H1 (cell line): ENCODE results near the gene RRAD. TPM values are rescaled to one million over a fixed set of nuclear protein-coding genes. Genes with fewer than 3 reads are reported as not detected.

Experiments used
- CTCF ChIA-PET: fragments of 300-600 bp; sonication (Branson Sonifier 250); formaldehyde crosslinking; loops from one replicate; lab custom pipeline; 2021; ENCODE audit not compliant: partially characterized antibody; lab: Charles Lee
- POLR2A ChIA-PET: fragments of 300-600 bp; sonication (Branson Sonifier 250); formaldehyde crosslinking; loops from one replicate; lab custom pipeline; 2021; ENCODE audit warnings: inconsistent platforms; ENCODE audit not compliant: partially characterized antibody; lab: Charles Lee
- DNase-seq, 2 experiments: peaks; one replicate each; pipeline versions ENCODE4 v3.0.0 to v3.0.0-alpha.2; 2010 to 2022; ENCODE audit warnings: low spot score in 2 of 2, low read depth in 1 of 2, mixed read lengths in 1 of 2
- FAIRE-seq: peaks from 2 replicates; lab custom pipeline; 2011; peaks lifted over from hg19 to GRCh38; lab: Jason Lieb, UNC
- H2AFZ ChIP-seq: 2 replicates; pipeline ENCODE4 v1.8.1; 2012; ENCODE audit warnings: low read length, inconsistent platforms
- H2AK5ac ChIP-seq: 2 replicates; pipeline ENCODE4 v1.6.1; 2013; ENCODE audit warnings: low read depth, low read length
- H2BK120ac ChIP-seq: replicated peaks from 2 replicates; pipeline ENCODE3; 2013; ENCODE audit warnings: low read depth, low read length, inconsistent platforms
- H2BK12ac ChIP-seq: 2 replicates; pipeline ENCODE4 v1.6.1; 2013; ENCODE audit warnings: low read depth, low read length
- H2BK15ac ChIP-seq: 2 replicates; pipeline ENCODE4 v1.6.1; 2013; ENCODE audit warnings: low read length
- H2BK20ac ChIP-seq: 2 replicates; pipeline ENCODE4 v1.6.1; 2013; ENCODE audit warnings: low read length
- H2BK5ac ChIP-seq: 2 replicates; pipeline ENCODE4 v1.6.1; 2013; ENCODE audit warnings: low read depth, low read length
- H3K14ac ChIP-seq: 2 replicates; pipeline ENCODE4 v1.6.1; 2013; ENCODE audit warnings: inconsistent platforms; ENCODE audit not compliant: insufficient read length
- H3K18ac ChIP-seq: 2 replicates; pipeline ENCODE4 v1.6.1; 2013; ENCODE audit warnings: low read length; ENCODE audit errors: extremely low read depth
- H3K23ac ChIP-seq: 2 replicates; pipeline ENCODE4 v1.6.1; 2013; ENCODE audit warnings: inconsistent platforms; ENCODE audit not compliant: insufficient read length
- H3K23me2 ChIP-seq: 2 replicates; pipeline ENCODE4 v1.6.1; 2013; ENCODE audit warnings: low read depth, low read length
- H3K27ac ChIP-seq: 2 replicates; pipeline ENCODE4 v1.6.1; 2011; ENCODE audit warnings: low read depth, low read length, inconsistent platforms
- H3K27me3 ChIP-seq, 4 experiments: replicated peaks in 1 of 4; 1 replicate in 1 of 4; 2 replicates in 3 of 4; pipeline versions ENCODE4 v1.6.1 to v1.8.1; 2011 to 2013; ENCODE audit warnings: low read length in 3 of 4, mild to moderate bottlenecking in 3 of 4, inconsistent platforms in 2 of 4, mixed read lengths in 2 of 4, moderate library complexity in 1 of 4; ENCODE audit not compliant: control insufficient read depth in 3 of 4, insufficient read depth in 3 of 4; ENCODE audit errors: extremely low read depth in 1 of 4
- H3K36me3 ChIP-seq, 4 experiments: 2 replicates each; pipeline versions ENCODE4 v1.6.1 to v1.8.1; 2011 to 2013; ENCODE audit warnings: mild to moderate bottlenecking in 4 of 4, low read length in 3 of 4, moderate library complexity in 2 of 4, control low read depth in 1 of 4, inconsistent platforms in 1 of 4; ENCODE audit not compliant: insufficient read depth in 4 of 4, control insufficient read depth in 2 of 4
- H3K4ac ChIP-seq: replicated peaks from 2 replicates; pipeline ENCODE3; 2013; ENCODE audit warnings: low read length, low read depth, mixed read lengths, inconsistent platforms; ENCODE audit not compliant: insufficient read length
- H3K4me1 ChIP-seq, 4 experiments: replicated peaks in 1 of 4; 1 replicate in 1 of 4; 2 replicates in 3 of 4; pipeline versions ENCODE4 v1.6.1 to v1.8.1; 2011 to 2013; ENCODE audit warnings: low read length in 3 of 4, inconsistent platforms in 2 of 4, mixed read lengths in 1 of 4; ENCODE audit not compliant: insufficient read depth in 4 of 4, control insufficient read depth in 3 of 4
- H3K4me2 ChIP-seq, 2 experiments: 2 replicates each; pipeline versions ENCODE4 v1.6.1 to v1.8.1; 2011 to 2013; ENCODE audit warnings: low read depth in 2 of 2, low read length in 2 of 2, control low read depth in 1 of 2, inconsistent platforms in 1 of 2, mild to moderate bottlenecking in 1 of 2; ENCODE audit not compliant: insufficient read depth in 1 of 2
- H3K4me3 ChIP-seq, 4 experiments: fragments of 200-600, 300-600 bp in 1 of 4; sonication (generic), shearing (Covaris generic), sonication (Bioruptor Twin) in 1 of 4; 2 replicates each; pipeline versions ENCODE4 v1.5.1 to v1.8.1; 2011 to 2016; ENCODE audit warnings: low read length in 4 of 4, low read depth in 3 of 4, control low read depth in 2 of 4, inconsistent platforms in 2 of 4, mild to moderate bottlenecking in 2 of 4, mixed read lengths in 1 of 4, moderate library complexity in 1 of 4; ENCODE audit not compliant: insufficient read depth in 2 of 4; ENCODE audit errors: extremely low read depth in 1 of 4
- H3K56ac ChIP-seq: replicated peaks from 2 replicates; pipeline ENCODE3; 2013; ENCODE audit warnings: low read depth, mild to moderate bottlenecking, mixed read lengths, low read length, inconsistent platforms; ENCODE audit not compliant: insufficient read length
- H3K79me1 ChIP-seq: 2 replicates; pipeline ENCODE4 v1.6.1; 2013; ENCODE audit warnings: low read depth, low read length, control low read depth
- H3K79me2 ChIP-seq, 2 experiments: 2 replicates each; pipeline versions ENCODE4 v1.6.1 to v1.8.1; 2012 to 2013; ENCODE audit warnings: low read length in 2 of 2, mild to moderate bottlenecking in 2 of 2, inconsistent platforms in 1 of 2; ENCODE audit not compliant: insufficient read depth in 2 of 2, control insufficient read depth in 1 of 2
- H3K9ac ChIP-seq, 4 experiments: replicated peaks in 1 of 4; 1 replicate in 1 of 4; 2 replicates in 3 of 4; pipeline versions ENCODE4 v1.6.1 to v1.8.1; 2011 to 2013; ENCODE audit warnings: low read depth in 3 of 4, low read length in 3 of 4, control low read depth in 2 of 4, mild to moderate bottlenecking in 2 of 4, moderate library complexity in 2 of 4, inconsistent platforms in 1 of 4; ENCODE audit errors: extremely low read depth in 1 of 4
- H3K9me3 ChIP-seq, 2 experiments: 2 replicates each; pipeline versions ENCODE4 v1.6.1 to v1.8.1; 2012 to 2013; ENCODE audit warnings: mild to moderate bottlenecking in 2 of 2, moderate library complexity in 2 of 2, control low read depth in 1 of 2, inconsistent platforms in 1 of 2, low read depth in 1 of 2, low read length in 1 of 2, mixed read lengths in 1 of 2; ENCODE audit not compliant: insufficient read depth in 2 of 2
- H4K20me1 ChIP-seq, 2 experiments: replicated peaks in 1 of 2; 2 replicates each; pipeline versions ENCODE3 to v1.8.1; 2011 to 2013; ENCODE audit warnings: inconsistent platforms in 2 of 2, low read length in 2 of 2, mild to moderate bottlenecking in 1 of 2; ENCODE audit not compliant: insufficient read depth in 2 of 2, control insufficient read depth in 1 of 2
- H4K5ac ChIP-seq: 2 replicates; pipeline ENCODE4 v1.6.1; 2013; ENCODE audit warnings: low read length, low read depth, mixed read lengths, inconsistent platforms; ENCODE audit not compliant: insufficient read length
- H4K8ac ChIP-seq: 2 replicates; pipeline ENCODE4 v1.8.0; 2013; ENCODE audit warnings: mild to moderate bottlenecking, moderate library complexity, low read length, inconsistent platforms; ENCODE audit not compliant: insufficient read depth; ENCODE audit errors: extremely low read depth
- H4K91ac ChIP-seq: replicated peaks from 2 replicates; pipeline ENCODE3; 2013; ENCODE audit warnings: low read length, mixed read lengths, inconsistent platforms; ENCODE audit not compliant: insufficient read length
- CBX5 ChIP-seq: fragments of 300-800, 300-1000 bp; sonication (generic); IDR thresholded peaks from 2 replicates; pipeline ENCODE4 v1.7.1; 2016; ENCODE audit warnings: antibody characterized with exemption, low read length, low read depth
- CTBP2 ChIP-seq: IDR thresholded peaks from 2 replicates; pipeline ENCODE4 v1.7.0; 2011; ENCODE audit warnings: borderline replicate concordance, mild to moderate bottlenecking, moderate library complexity, mixed read lengths, low read length; ENCODE audit not compliant: insufficient read depth, insufficient read length
- JUN ChIP-seq: IDR thresholded peaks from 2 replicates; pipeline ENCODE4 v1.6.1; 2011; ENCODE audit warnings: low read depth, mild to moderate bottlenecking, improper control_type of control experiment, low read length
- KDM4A ChIP-seq: IDR thresholded peaks from one replicate; pipeline ENCODE4 v1.7.1; 2012; ENCODE audit warnings: low read depth, mild to moderate bottlenecking, moderate library complexity, low read length, inconsistent platforms; ENCODE audit not compliant: severe bottlenecking
- POLR2AphosphoS5 ChIP-seq: IDR thresholded peaks from 2 replicates; pipeline ENCODE4 v1.6.1; 2011; ENCODE audit warnings: low read depth, low read length
- SIRT6 ChIP-seq: IDR thresholded peaks from one replicate; pipeline ENCODE4 v1.7.1; 2012; ENCODE audit warnings: low read length, inconsistent platforms
- SUZ12 ChIP-seq: fragments of 200-600 bp; sonication (generic); IDR thresholded peaks from 2 replicates; pipeline ENCODE4 v1.6.1; 2012; ENCODE audit warnings: mild to moderate bottlenecking, inconsistent platforms, low read length, moderate library complexity, mixed read lengths
- TAF7 ChIP-seq: optimal IDR thresholded peaks from 2 replicates; pipeline ENCODE3; 2011; ENCODE audit warnings: low read depth, mild to moderate bottlenecking, inconsistent platforms, low read length, moderate library complexity, borderline replicate concordance
- WGBS, 2 experiments: shearing (Covaris generic) in 1 of 2; methylation state at CpG; one replicate each; pipeline versions ENCODE4 v1.1.6 to v1.1.7; 2013 to 2015; ENCODE audit warnings: low lambda C conversion rate in 2 of 2, mixed read lengths in 2 of 2, inconsistent platforms in 1 of 2, low coverage in 1 of 2, missing lambda C conversion rate in 1 of 2; ENCODE audit not compliant: insufficient replicate concordance in 2 of 2, insufficient coverage in 1 of 2, insufficient read length in 1 of 2; ENCODE audit errors: extremely low coverage in 1 of 2, missing lambda C conversion rate in 1 of 2; 5-methylcytosine and 5-hydroxymethylcytosine counted together
- polyA plus RNA-seq, 7 experiments: library from polyadenylated mRNA; depleted of rRNA in 3 of 7; stranded (reverse) in 5 of 7; unstranded in 2 of 7; fragments of >200 nt in 5 of 7; fragments of 200-250 nt in 2 of 7; gene quantifications; 1 replicate in 5 of 7; 2 replicates in 1 of 7; 4 replicates in 1 of 7; pipeline versions ENCODE4 v1.2.1 to v1.2.3, GENCODE V29; 2011 to 2013; ENCODE audit warnings: missing spikeins in 2 of 7, mixed read lengths in 2 of 7
- total RNA-seq: library from RNA; stranded (reverse); fragmentation: NEBNext Ultra II Directional; extraction: Animal tissue kit (Norgen Biotek cat#: 25700); gene quantifications from 2 replicates; pipeline ENCODE4 v1.2.1, GENCODE V29; 2021
- TF ChIP-seq, protein P1 (sequence below): IDR thresholded peaks from 2 replicates; pipeline ENCODE4 v1.6.1; 2011; ENCODE audit warnings: low read length, improper control_type of control experiment
- TF ChIP-seq, protein P2 (sequence below): IDR thresholded peaks from 2 replicates; pipeline ENCODE4 v1.6.1; 2011; ENCODE audit warnings: low read depth, mild to moderate bottlenecking, low read length; ENCODE audit not compliant: insufficient read depth
- TF ChIP-seq, protein P3 (sequence below): IDR thresholded peaks from 2 replicates; pipeline ENCODE4 v1.6.1; 2012; ENCODE audit warnings: inconsistent platforms

The RRAD gene
- total and polyA plus RNA-seq, 2 of the 8 experiments (the other 6 are each of a cell fraction or from before 2014, with no cell fraction given): 0.17 TPM; not detected in 1

DNA sequence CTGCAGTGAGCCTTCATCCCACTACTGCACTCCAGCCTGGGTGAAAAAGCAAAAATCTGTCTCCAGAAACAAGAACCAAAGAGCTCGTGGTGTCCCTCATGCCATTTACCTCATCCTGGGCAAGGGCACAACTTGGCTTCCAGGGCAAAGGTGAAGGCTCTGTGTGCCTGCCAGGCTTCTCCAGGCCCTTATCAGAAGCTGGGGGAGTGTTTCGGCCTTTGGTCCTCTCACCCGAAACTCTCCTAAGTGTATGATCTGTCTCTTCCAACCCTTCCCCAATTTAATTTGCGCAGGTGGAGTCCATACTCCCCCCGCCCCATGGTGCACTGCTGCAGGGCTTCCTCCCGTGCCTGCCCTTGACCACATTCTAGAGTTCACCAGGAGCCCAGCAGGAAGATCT, 11.1 kb upstream of the RRAD start:
- Histone ChIP-seq H2BK20ac (no peak overlapping the region), H3K27me3 (peaks cover 0 to 9% (median 6%) of the 10 kb centered on the region in 4 experiments; a peak in 4 of 7 replicates), H3K4me3 (no peak overlapping the region), H3K79me2 (no peaks in the 10 kb centered on the region; a peak in 1 of 4 replicates), H3K18ac (no peak overlapping the region), H3K14ac (no peak overlapping the region), H4K8ac (no peak overlapping the region), H3K36me3 (peaks cover 2 to 8% (median 4%) of the 10 kb centered on the region in 4 experiments; a peak in 5 of 8 replicates), H4K5ac (no peak overlapping the region), H2BK120ac (no peak overlapping the region), H4K91ac (no peak overlapping the region), H2BK5ac (no peak overlapping the region), H3K9ac (no peak overlapping the region), H3K27ac (no peak overlapping the region), H4K20me1 (peaks cover 2 to 9% of the 10 kb centered on the region in 2 experiments), H2AFZ (no peak overlapping the region), H3K9me3 (no peaks in the 10 kb centered on the region), H3K56ac (no peak overlapping the region), H2BK12ac (no peak overlapping the region), H3K79me1 (peaks cover 2% of the 10 kb centered on the region; the same call in 1 of the 2 replicates), H2BK15ac (no peak overlapping the region), H2AK5ac (no peak overlapping the region), H3K23me2 (peaks cover 15% of the 10 kb centered on the region; the same call in 1 of the 2 replicates), H3K4ac (no peak overlapping the region), H3K23ac (no peak overlapping the region), H3K4me2 (no peak overlapping the region; a peak in 1 of 4 replicates), H3K4me1 (peaks cover 0 to 9% (median 5%) of the 10 kb centered on the region in 4 experiments; a peak in 4 of 7 replicates)
- DNase-seq: no peak
- CTCF ChIA-PET: interaction anchor here (1.0 to 3.2 kb wide), 3 partner anchors 9 to 44 kb away, joined by 3 to 10 read pairs (median 3); no protein-coding TSS in a partner anchor
- WGBS, 2 experiments: 98% methylated on average over 5 of the region's 6 CpGs; no CpG with 5 or more reads in 1 of the 2 experiments
- POLR2A ChIA-PET: interaction anchor here (0.6 to 1.6 kb wide), 3 partner anchors 9 to 54 kb away, joined by 3 read pairs; no protein-coding TSS in a partner anchor
- FAIRE-seq: no peak
- TF ChIP-seq POLR2AphosphoS5 (no peak), TAF7 (no peak), CBX5 (no peak), CTBP2 (no peak), KDM4A (no peak), JUN (no peak), SIRT6 (no peak), SUZ12 (no peak)
- TF ChIP-seq, protein P1, sequence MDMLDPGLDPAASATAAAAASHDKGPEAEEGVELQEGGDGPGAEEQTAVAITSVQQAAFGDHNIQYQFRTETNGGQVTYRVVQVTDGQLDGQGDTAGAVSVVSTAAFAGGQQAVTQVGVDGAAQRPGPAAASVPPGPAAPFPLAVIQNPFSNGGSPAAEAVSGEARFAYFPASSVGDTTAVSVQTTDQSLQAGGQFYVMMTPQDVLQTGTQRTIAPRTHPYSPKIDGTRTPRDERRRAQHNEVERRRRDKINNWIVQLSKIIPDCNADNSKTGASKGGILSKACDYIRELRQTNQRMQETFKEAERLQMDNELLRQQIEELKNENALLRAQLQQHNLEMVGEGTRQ: no peak
- TF ChIP-seq, protein P2, sequence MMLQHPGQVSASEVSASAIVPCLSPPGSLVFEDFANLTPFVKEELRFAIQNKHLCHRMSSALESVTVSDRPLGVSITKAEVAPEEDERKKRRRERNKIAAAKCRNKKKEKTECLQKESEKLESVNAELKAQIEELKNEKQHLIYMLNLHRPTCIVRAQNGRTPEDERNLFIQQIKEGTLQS: no peak
- TF ChIP-seq, protein P3, sequence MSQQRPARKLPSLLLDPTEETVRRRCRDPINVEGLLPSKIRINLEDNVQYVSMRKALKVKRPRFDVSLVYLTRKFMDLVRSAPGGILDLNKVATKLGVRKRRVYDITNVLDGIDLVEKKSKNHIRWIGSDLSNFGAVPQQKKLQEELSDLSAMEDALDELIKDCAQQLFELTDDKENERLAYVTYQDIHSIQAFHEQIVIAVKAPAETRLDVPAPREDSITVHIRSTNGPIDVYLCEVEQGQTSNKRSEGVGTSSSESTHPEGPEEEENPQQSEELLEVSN: no peak
